NCI-H2107 (cell line): ENCODE measurements around the gene AP4M1.

Experiments used
- DNase-seq: peaks from one replicate; lab custom pipeline; 2025; lab: John Stamatoyannopoulos, UW

Gene AP4M1

GRCh38 chr7:100101016-100101862, at the start of gene AP4M1, which contains the start of gene MCM7:
Gene AP4M1 (plus strand): TSS chr7:100101643. CDS start chr7:100101715, 72 bp downstream.
Gene MCM7 (minus strand): TSS chr7:100101397. CDS start chr7:100101294, 103 bp downstream.
- DNase-seq: peak; percentile 97

- peak; percentile 89 for DNase-seq
These were observed 48.2 kb upstream of the AP4M1 start for GRCh38 chr7:100053215-100053614.

- DNase-seq: no peak
These were observed 44.4 kb upstream of the AP4M1 start for GRCh38 chr7:100057006-100057405.

- no peak for DNase-seq
These were observed 42.1 kb upstream of the AP4M1 start for GRCh38 chr7:100059251-100059739.

GRCh38 chr7:100061518-100062193, 39.8 kb upstream of the AP4M1 start:
- no peak for DNase-seq

- DNase-seq: no peak
These were observed 38.1 kb upstream of the AP4M1 start for GRCh38 chr7:100063376-100063775.

- no peak for DNase-seq
These were observed 37.3 kb upstream of the AP4M1 start for GRCh38 chr7:100064162-100064561.

GRCh38 chr7:100065452-100066186, 35.8 kb upstream of the AP4M1 start:
- DNase-seq: no peak

- DNase-seq: no peak
These were observed 34.5 kb upstream of the AP4M1 start for GRCh38 chr7:100066953-100067352.

GRCh38 chr7:100069991-100070390, 31.5 kb upstream of the AP4M1 start:
- DNase-seq: no peak

GRCh38 chr7:100071018-100071723, 30.3 kb upstream of the AP4M1 start:
- DNase-seq: no peak

GRCh38 chr7:100072462-100072861, 29.0 kb upstream of the AP4M1 start:
- DNase-seq: no peak

- DNase-seq: no peak
These were observed 26.6 kb upstream of the AP4M1 start for GRCh38 chr7:100074841-100075240.

- no peak for DNase-seq
These were observed 26.0 kb upstream of the AP4M1 start for GRCh38 chr7:100075418-100075817.

- no peak for DNase-seq
These were observed 24.2 kb upstream of the AP4M1 start for GRCh38 chr7:100077205-100077604.

GRCh38 chr7:100079024-100079560, 22.4 kb upstream of the AP4M1 start:
- no peak for DNase-seq

GRCh38 chr7:100080907-100081534, 20.4 kb upstream of the AP4M1 start:
- DNase-seq: no peak

- DNase-seq: peak; percentile 96
These were observed 19.8 kb upstream of the AP4M1 start, which contains the start of gene ZNF3 for GRCh38 chr7:100081535-100082102. Gene ZNF3 (minus strand): TSS chr7:100081723. CDS start chr7:100077357, 4,366 bp downstream.

GRCh38 chr7:100082978-100083377, 18.5 kb upstream of the AP4M1 start:
- no peak for DNase-seq

GRCh38 chr7:100085515-100085914, 15.9 kb upstream of the AP4M1 start:
- no peak for DNase-seq
